ENCODE data around the gene ZNF831.
A peak's percentile ranks its signal among the peaks of the same experiment; 100 is the strongest.

Gene ZNF831

DNA sequence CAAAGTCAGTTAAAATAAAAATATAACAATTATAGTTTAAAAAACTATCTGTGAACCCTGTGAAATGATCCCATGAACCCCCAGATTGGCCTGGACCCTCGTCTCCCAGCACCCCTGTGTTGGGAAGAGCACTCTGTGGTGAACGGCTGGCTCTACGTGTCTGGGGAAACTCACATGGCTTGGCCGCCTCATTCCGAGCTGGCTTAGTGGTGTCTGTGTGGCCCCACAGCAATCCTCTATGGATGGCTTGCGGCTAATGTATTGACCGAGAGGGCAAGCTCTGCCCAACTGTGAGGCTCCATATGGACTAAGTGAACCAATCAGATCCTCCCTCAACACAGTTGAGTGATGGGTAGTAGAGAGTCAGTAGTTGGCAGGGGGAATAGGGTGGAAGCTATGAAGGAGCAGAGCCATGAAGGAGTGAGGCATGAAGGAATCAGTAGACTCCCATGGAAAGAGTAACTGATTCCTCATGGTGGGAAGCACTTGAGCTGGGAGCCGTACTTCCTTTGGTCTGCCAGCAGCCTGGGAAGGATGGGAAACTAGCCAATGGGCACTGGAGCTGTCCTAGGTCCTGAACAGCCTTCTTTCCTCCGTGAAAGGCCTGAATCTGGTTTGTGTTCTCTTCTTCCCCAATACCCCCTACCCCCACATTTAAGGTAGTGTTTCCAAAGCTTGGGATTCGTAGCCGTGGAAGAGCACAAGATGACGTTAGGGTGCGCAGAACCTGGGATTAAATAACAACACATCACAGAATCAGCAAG, 21.6 kb upstream of the ZNF831 start:
- DNase-seq = no peak

DNA sequence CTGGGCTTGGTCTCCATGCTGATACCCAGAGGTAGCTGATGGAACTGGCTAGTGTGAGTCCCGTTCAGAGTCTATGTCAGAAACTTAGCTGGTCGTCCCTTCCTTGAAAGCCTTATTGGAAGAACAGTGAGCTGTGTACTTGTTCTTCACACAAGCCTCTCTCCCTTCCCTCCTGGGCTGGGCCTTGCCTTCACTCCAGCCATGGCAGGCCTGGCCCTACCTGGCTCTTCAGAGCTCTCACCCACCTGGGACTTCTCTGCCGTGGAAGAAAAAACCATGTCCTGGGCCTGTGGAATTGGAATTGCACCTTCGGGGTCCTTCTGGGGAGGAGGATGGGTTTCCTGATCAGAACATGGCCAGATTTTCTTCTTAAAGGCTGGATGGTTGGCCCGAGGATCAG, 20.3 kb upstream of the ZNF831 start:
- DNase-seq = no peak

DNA sequence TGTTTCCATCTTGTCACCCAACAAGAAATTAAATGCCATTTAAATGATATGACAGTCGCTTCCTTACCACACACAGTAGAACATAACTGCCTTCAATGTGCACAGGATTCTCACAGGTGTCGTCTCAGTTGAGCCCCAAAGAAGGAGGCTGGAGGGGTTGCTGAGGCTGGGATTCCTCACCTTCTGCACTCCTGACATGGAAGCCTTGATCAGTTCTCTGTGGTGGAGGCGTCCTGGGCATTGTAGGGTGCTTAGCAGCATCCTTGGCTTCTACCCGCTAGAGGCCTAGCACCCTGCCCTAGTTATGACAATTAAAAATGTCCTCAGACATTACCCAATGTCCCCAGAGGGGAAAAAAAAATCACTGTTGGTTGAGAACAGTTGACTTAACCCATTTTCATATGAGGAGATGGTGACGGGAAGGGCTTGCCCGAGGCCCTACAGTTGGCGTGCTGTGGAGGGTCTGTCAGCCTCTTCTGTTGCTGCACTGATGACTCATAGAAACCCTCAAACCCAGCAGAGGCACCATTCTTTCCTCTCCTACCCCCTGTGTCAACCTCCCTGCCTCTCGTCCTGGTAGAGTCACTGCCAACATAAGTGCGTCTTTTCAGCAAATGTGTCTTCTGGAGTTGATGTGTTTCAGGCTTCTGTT, 19.3 kb upstream of the ZNF831 start:
- DNase-seq = no peak

DNA sequence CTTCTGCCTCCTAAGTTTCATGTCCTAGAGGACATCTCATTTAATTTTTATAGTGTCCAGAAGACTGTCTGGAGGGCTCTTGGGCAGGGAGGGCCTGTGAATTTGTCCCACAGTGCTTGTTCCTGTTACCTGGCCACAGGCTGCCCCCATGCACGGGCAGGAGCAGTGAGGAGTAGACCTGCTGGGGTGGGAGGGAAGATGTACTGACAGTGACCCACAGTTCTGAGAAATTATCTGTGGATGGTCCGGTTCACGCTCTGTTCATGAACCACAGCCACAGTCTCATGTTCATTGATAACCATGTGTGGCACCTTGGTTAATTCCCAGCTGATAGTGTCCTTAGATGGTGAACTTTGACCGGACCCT, 18.8 kb upstream of the ZNF831 start:
- no peak for DNase-seq

DNA sequence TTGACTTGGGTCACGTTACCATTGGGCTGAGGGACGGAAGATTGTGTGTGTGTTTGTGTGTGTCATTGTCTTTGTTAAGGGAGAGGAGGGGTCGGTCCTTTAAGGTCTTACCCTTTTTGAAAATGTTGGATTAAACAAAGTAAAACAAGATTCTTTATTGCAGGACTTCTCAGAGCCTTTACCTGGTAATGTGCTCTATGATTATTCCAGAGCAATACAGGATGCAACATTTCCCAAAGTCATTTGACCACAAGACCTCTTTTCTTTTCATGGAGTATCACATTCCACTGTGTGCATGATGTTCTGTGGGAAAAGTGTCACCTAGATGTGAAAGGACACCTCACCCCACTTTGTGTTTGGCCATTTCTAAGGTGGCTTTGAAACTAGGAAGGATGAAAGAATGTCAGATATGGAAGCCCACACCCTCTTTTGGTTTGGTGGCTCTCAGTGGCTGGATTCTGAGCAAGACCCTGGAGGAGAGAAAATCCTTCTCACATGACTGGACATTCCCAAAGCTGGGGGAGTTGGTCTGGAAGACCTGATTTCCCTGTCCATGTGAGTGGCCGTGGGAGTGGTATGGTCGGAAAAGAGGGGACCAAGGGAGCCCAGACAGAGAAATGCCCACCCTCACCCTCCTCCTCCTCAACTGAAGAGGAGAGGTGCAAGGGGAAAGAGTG, 18.2 kb upstream of the ZNF831 start:
- DNase-seq = no peak

DNA sequence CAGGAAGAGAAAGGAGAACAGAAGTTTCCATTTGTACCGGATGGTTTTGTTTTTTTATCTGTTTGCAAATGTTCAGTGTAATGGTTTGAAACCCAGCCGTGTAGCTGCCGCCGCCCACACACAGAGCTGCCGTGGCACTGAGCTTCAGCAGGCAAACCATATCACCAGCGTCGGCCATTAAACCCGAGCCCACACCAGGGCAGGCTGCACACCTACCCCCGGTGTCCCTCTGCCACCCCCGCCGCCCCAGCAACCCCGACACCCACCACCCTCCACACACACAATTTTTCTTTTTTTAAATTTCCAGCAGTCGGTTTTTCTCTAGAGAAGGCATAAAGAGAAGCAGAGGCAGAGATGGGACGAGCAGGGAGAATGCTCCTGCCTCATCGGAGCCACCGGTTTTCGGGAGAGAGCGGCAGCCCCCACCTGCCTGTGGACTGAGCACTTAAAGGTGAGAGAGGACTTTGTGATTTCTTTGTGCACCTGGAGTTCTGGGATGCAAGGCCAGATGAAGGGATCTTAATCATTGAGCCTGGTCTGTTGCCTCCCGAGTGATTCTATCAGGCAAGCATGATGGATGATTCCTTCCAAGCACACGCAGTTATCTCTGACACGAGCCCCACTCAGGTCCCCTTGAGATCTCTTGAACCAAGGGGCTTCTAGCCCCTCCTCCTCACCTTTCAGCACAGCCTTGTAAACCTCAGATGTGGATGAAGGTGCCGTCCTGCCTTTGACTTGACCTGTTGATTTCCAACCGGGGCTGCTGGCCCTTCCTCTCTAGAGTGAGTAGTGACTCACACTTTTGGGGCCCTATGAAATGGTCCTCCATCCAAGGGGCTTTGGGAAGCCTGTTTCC, 17.5 kb upstream of the ZNF831 start:
- peak; percentile 62 for DNase-seq

DNA sequence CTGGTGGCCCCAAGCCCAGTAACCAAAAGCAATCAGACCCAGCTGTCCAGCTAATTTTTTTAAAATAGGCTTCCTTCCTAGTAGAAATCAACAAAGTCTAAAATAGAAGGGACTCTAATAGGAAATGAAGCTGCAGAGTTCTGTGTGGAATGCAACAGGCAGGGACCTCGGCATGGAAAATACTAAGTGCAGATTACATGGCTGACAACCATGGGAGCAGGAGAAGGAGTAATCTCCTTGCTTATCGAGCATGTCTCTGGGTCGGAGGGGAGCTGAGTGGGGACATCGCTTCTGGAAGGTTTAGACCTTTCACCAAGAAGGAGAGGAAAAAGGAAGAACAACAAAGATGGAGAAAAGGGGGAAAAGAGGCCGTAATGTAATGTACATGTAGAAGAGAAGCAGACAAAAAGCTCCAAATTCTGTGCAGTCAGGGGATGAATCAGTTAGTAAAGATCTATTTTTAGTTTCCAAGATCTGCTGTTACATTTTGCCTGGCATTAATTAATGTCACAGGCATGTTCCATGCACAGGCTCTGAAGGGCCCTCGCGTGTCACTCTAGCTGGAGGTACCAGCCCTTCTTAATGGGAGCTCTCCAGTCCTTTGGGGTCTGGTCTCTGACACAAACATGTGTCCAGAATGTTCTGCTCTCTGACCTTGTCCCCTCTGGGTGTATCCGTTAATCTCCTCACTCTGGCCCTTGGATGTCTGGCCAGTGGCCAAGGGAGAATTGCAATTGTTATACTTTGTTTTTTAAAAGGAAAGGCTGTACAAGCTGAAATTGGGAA, 16.6 kb upstream of the ZNF831 start:
- DNase-seq = no peak

DNA sequence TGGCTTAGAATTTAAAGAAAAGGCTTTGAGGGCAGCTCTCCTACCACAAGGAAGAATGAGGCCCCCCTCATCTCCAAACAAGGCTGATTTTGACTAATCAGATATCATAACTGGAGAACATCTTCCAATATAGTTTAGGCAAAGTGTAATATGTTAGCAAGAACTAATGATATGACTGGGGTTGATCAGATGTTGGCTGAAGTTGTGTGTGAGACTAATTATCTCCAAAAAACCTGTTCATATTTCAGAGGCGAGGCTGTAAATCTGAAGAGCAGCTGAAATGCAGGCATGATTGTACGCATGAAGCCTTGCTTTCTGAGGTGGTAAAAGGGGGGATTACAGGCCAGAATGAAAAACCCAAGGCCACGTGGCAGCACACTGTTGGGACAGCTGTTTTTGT, 16.0 kb upstream of the ZNF831 start:
- DNase-seq = no peak

DNA sequence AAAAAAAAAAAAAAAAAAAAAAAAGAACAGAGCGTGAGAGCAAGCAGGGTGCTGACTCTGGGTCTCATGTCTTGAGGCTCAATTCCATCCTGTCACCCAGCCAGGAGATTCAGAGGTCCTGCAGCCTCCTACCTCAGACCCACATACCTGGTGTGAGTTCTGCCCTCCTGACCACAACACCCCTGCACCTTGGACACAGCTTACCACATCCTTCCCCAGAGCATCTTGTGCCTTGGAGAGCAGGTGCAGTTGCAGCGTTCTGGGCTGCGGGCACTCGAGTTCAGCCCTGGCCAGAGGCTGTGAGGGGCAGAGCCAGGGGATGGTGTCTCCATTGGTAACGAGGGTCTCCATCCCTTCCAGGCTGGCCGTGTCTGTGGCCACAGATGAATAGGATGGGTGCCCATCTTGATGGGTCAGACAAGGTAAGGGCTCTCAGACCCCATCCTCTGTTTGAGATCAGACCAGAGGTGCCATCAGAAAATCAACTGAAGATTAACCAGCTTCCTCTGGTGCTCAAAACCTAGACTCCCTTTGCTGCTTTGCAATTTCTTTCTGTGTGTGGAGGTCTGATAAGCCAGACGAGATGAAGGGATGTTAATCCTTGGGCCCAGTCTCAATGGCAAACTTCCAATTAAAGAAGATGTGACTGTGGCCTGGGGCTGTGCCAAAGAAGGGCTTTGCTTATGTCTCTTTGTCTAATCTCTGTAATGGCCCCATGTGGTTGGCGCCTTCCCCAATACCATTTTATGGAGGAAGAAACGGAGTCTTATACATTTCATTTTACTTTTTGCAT, 14.7 kb upstream of the ZNF831 start:
- DNase-seq = no peak

DNA sequence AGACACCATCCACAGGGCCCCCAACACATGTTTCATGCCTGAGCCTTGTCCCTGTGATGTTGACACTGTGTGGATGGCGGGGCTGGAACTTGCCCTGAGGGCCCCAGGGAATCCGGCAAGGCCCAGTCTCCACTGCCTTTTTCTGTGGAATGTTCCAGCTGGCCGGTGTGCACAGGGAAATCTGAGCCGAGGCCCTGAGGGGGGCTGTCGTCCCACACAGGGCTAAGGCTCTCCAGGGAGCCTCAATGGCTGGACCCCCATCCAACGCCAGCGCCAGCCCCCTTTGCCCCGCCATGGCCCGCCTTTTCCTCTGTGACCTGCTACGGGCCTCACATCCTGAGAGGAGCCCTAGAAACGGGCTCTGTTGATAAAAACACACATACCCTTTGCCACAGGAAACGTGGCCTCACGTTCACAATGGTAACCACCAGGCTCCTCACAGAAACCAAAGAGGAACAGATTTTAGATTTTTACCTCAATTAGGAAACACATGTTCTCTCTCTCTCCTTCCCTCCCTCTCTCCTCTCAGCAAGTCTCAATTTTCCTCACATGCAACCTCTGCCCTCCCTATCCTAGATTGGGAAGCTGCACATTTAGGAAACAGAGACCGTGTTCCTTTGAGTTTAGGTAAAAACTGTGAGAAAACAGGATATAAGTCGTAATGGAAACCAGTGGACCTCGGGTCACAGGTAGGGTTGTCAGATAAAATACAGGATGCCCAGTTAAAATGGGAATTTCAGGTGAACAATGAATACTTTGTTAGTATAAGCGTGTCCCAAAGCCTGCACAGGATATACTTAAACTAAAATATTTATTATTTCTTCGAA, 13.7 kb upstream of the ZNF831 start:
- DNase-seq = peak; percentile 35

DNA sequence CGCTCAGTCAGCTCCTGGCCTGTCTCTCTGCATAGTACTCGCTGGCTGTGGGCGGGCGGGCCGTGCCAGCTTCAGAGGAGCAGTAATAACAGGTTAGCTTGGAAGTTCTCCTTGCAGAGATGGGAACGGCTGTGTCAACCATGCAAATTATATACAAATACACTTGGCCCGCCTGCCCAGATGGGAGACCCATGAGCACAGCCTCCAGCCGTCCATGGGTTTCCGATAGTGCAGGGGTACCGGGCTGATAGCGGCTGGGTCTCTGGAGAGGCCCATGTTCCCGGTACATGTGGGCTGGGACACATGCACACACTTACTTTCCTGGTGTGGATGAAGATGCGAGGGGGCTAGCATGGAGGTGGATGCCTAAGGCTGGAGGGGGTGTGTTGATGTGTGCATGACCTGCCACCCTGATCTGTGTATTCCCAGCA, 12.8 kb upstream of the ZNF831 start:
- DNase-seq = no peak

DNA sequence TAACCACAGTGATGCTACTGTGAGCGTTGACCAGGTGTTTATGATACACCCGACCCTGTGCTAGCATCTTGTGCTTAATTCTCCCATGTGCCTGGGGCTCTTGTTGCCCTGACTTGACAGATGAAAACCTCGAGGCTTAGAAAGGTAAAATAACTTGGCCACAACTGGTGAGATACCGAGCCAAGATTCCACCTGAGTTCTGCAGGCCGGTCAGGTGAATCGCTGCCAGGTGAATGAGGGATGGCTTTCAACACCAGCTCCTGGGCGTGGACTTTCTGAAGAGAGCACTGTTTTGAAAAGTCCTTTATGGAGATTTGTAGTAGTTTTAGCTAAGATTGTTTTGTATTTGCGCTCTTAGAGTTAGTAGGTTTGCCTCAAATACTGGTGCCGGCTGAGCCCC, 12.2 kb upstream of the ZNF831 start:
- no peak for DNase-seq

DNA sequence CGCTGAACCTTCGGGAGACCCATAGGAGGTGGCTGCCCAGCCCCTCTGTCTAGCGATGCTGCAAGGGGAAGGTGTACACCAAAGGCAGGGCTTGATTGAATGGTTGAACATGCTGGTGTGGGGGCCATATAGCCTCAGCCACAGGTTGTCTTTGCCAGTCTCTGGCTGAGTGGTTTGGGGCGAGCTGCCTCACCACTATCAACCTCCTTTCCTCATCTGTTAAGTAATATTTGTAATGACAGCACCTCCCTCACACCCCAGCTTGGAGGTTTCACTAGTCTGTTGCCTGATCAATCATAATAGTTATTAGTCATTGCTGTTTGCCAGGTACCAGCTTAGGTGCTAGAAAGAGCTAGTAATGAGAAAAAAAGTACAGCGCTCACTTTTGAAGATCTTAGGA, 11.8 kb upstream of the ZNF831 start:
- DNase-seq = no peak

DNA sequence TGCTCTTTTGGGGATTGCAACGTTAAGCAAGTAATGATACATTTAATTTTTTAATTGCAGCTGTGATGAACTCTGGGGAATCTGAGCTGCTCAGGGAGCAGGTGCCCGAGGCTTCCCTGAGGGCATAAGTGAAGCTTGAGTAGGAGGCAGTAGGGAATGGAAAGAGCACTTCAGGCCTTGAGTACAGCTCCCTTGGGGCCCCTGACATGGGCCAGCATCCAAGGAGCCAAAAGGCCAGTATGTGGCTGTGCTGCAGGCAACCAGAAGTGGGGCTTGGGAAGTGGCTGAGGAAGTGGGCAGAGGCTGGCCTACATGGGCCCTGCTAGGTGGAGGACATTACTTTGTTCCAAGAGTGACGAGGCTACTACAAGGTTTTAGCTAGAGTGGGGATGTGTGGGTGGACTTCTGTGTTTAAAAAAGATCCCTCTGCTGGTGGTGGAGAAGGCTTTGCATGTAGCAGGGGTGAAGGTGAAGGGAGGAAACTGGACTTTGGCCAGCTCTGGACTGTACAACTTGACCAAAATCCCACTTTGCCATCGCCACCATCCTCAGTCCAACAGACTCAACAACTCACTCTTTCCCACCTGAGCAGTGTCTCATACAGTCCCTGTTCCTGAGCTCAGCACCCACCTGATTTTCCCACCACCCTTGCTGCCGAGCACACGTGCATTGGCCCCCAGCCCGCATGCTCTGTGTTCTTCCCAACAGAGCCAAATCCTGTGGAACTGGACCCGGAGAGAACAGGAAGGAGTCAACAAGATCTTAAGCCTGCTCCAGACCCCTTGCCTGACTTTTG, 10.9 kb upstream of the ZNF831 start:
- DNase-seq = no peak

DNA sequence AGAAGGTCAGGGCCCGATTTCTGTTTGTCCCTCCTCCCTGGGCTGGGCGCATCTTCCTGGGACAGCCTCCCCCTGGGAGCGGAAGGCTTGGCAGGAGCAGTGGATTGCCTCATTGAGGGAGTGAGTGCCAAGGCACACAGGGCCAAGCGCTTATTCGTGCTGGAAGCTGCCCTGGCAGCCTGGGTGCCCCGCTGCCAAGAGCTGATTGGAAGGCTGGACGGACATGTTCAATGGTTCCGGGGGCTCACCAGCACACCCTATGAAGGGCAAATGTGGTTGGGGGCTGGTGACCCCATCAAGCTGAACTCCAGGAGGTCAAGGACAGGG, 10.3 kb upstream of the ZNF831 start:
- DNase-seq = no peak

DNA sequence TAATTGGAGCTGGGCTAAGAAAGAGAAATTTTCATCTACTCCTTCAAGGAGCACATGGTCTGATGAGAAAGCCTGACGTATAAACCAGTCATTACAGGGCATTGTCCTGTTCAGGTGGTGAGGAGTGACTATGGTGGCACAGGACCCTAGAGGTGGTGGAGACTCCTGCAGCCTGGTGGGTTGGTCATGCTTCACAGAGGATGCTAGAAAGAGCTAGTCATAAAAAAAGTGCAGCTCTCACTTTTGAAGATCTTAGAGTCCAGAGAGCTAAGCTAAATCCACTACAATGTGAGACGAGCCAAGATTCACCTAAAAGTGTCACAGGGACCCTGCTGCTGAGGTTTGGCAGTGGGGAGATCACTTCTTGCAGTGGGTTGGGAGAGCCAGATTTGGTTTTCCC, 9.8 kb upstream of the ZNF831 start:
- no peak for DNase-seq

DNA sequence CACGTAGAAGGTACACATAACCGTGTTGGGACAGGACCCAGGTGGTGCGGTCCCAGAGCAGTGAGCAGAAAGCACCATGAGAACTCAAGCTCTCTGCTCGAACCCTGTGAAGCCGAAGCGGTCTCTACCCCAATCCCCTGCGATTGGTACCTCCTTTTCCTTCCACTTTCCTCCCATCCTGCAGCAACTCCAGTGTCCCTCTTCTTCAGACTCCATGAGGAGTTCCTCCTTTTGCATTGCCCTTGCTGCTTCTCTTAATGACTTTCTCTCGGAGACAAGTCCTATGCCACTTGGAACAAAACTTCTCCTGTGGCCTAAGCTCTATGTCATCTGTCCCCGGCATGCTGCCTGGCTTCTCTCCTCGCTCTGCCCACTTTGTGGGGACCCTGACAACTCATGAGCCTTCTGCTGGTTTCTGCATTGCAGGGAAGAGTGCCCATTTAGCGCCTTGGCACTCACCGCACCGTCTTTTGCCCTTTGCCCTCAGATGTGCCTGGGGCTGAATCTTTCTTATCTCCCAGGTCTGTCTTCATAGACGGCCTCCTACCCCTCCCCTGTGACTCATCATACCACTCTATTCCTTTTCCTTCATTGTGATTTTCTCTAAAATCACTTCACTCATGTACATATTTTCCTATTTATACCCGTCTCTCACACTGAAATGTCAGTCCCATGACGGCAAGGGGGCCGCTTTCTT, 9.2 kb upstream of the ZNF831 start:
- DNase-seq = no peak

DNA sequence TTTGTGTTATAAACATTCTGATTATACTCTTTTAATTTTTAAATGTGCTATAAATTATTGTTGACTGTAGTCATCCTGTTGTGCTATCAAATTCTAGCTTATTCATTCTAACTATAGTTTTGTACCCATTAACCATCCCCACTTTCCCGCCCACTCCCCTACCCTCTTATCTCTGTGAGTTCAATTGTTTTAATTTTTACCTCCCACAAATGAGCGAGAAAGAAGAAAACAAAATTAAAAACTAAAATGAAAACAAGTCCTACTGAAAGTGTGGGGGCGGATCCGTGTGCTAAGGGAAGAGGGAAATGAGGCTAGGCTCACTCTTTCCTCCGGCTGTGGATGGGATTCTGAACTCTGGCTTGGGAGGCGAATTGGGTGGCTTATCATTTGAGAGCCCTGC, 6.6 kb upstream of the ZNF831 start:
- DNase-seq = no peak

DNA sequence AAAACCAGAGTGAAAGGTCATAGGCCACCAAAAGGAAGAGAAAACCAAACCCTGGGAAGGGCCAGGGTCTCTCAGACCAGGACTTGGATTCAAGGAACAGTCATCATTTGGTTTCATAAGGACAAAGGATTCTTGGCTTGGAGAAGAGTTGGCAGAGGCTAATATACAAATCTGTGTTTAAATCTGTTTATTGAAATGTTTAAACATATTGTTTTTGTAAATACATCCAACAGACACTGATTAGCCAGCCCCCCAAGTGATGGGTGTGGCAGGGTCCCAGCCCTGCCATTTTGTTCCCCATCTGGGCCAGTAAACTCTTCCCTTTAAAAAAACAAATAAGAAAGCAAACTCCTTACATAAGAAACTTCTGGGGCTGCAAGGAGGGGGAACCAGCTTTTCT, 6.1 kb upstream of the ZNF831 start:
- DNase-seq = no peak
